A673 (cell line): ENCODE results near the gene HS6ST3. TPM values are rescaled to one million over a fixed set of nuclear protein-coding genes. Genes with fewer than 3 reads are reported as not detected.

Experiments used
- BruUV-seq: library from RNA; stranded (reverse); fragments of 400-500 nt; replicated peaks from 2 replicates; lab custom pipeline; 2021; lab: Mats Ljungman, UMichigan
- CTCF ChIA-PET: fragments of 300-600 bp; sonication (Branson Sonifier 250); formaldehyde crosslinking; loops from one replicate; lab custom pipeline; 2022; ENCODE audit warnings: antibody characterized with exemption; lab: Charles Lee
- POLR2A ChIA-PET: fragments of 300-600 bp; sonication (Branson Sonifier 250); formaldehyde crosslinking; loops from one replicate; lab custom pipeline; 2022; ENCODE audit warnings: antibody characterized with exemption; ENCODE audit not compliant: low non-redundant PET; lab: Charles Lee
- DNase-seq: peaks from one replicate; pipeline ENCODE4 v3.0.0-alpha.2; 2015; ENCODE audit warnings: low spot score
- H3K27ac ChIP-seq: fragments of 200-600 bp; sonication (generic); 2 replicates; pipeline ENCODE4 v1.5.1; 2016; ENCODE audit warnings: mixed run types, low read depth, mild to moderate bottlenecking, mixed read lengths, antibody characterized with exemption, low read length; ENCODE audit not compliant: poor library complexity, severe bottlenecking
- H3K27me3 ChIP-seq: fragments of 200-600 bp; sonication (generic); replicated peaks from 2 replicates; pipeline ENCODE4 v1.6.1; 2017; ENCODE audit warnings: mixed run types, low read depth, mild to moderate bottlenecking, mixed read lengths, antibody characterized with exemption, low read length; ENCODE audit not compliant: insufficient read depth, poor library complexity
- H3K36me3 ChIP-seq: fragments of 200-600 bp; sonication (generic); 2 replicates; pipeline ENCODE4 v1.6.1; 2016; ENCODE audit warnings: mixed run types, mild to moderate bottlenecking, mixed read lengths, antibody characterized with exemption, low read length; ENCODE audit not compliant: insufficient read depth, poor library complexity, severe bottlenecking
- H3K4me1 ChIP-seq: fragments of 200-600 bp; sonication (generic); 2 replicates; pipeline ENCODE4 v1.6.1; 2017; ENCODE audit warnings: mixed run types, mild to moderate bottlenecking, mixed read lengths, antibody characterized with exemption, low read length; ENCODE audit not compliant: insufficient read depth, poor library complexity, severe bottlenecking
- H3K4me3 ChIP-seq: fragments of 200-600 bp; sonication (generic); 2 replicates; pipeline ENCODE4 v1.5.1; 2016; ENCODE audit warnings: low read depth, mixed run types, mild to moderate bottlenecking, mixed read lengths, low read length; ENCODE audit not compliant: poor library complexity, severe bottlenecking
- H3K9me3 ChIP-seq: fragments of 200-600 bp; sonication (generic); 2 replicates; pipeline ENCODE4 v1.6.1; 2016; ENCODE audit warnings: mixed run types, low read depth, mild to moderate bottlenecking, mixed read lengths, antibody characterized with exemption, low read length; ENCODE audit not compliant: poor library complexity, severe bottlenecking
- CTCF ChIP-seq: fragments of 300-800, 200-600 bp; sonication (generic); conservative IDR thresholded peaks from 2 replicates; pipeline ENCODE4 v1.5.1; 2017; ENCODE audit warnings: low read depth, mild to moderate bottlenecking, antibody characterized with exemption, low read length, moderate library complexity, mixed read lengths
- EZH2 ChIP-seq: fragments of 200-600 bp; sonication (generic); IDR thresholded peaks from 2 replicates; pipeline ENCODE4 v1.6.1; 2017; ENCODE audit warnings: borderline replicate concordance, low read depth, mild to moderate bottlenecking, mixed read lengths, antibody characterized with exemption, low read length; ENCODE audit not compliant: poor library complexity, severe bottlenecking
- intact Hi-C: fragments of 100-400 bp; cut with micrococcal nuclease; formaldehyde crosslinking; loops from one replicate; pipeline ENCODE4 v1.10.0; 2022; ENCODE audit not compliant: unreplicated experiment
- total RNA-seq: library from RNA; stranded (reverse); gene quantifications from 2 replicates; pipeline ENCODE4 v1.2.3, GENCODE V29; 2021

The HS6ST3 gene
- total RNA-seq, 1 experiment from 2014 or later = not detected

GRCh38 chr13:96450326-96451020, 360.6 kb downstream of the HS6ST3 start:
- no peak for TF ChIP-seq CTCF
- no peak for TF ChIP-seq EZH2
- no peak overlapping the region for H3K27ac ChIP-seq
- no peaks in the 10 kb centered on the region for H3K9me3 ChIP-seq
- no peaks in the 10 kb centered on the region for H3K36me3 ChIP-seq
- no peaks in the 10 kb centered on the region for H3K27me3 ChIP-seq
- CTCF ChIA-PET = no interaction called here
- H3K4me1 ChIP-seq = no peaks in the 10 kb centered on the region
- no TSS peak for BruUV-seq
- intact Hi-C loops = no loop called here
- POLR2A ChIA-PET = no interaction called here
- no peak overlapping the region for H3K4me3 ChIP-seq
- DNase-seq = no peak

GRCh38 chr13:96454466-96454865, 364.6 kb downstream of the HS6ST3 start:
- CTCF ChIA-PET = no interaction called here
- no peak for TF ChIP-seq CTCF
- no peak for TF ChIP-seq EZH2

GRCh38 chr13:96460609-96461008, 370.7 kb downstream of the HS6ST3 start:
- CTCF ChIA-PET = no interaction called here

More at GRCh38 chr13:96454466-96454865, 364.6 kb downstream of the HS6ST3 start:
- no peaks in the 10 kb centered on the region for H3K27me3 ChIP-seq
- intact Hi-C loops = no loop called here
- H3K27ac ChIP-seq = no peak overlapping the region
- no peak overlapping the region for H3K4me3 ChIP-seq
- no peaks in the 10 kb centered on the region for H3K9me3 ChIP-seq
- H3K36me3 ChIP-seq = no peaks in the 10 kb centered on the region
- POLR2A ChIA-PET = no interaction called here
- H3K4me1 ChIP-seq = no peaks in the 10 kb centered on the region
- no TSS peak for BruUV-seq
- DNase-seq = no peak

More at GRCh38 chr13:96460609-96461008, 370.7 kb downstream of the HS6ST3 start:
- Histone ChIP-seq H3K9me3 (no peaks in the 10 kb centered on the region), H3K27ac (no peak overlapping the region), H3K4me3 (no peak overlapping the region), H3K27me3 (no peaks in the 10 kb centered on the region), H3K36me3 (no peaks in the 10 kb centered on the region), H3K4me1 (no peaks in the 10 kb centered on the region)
- intact Hi-C loops = no loop called here
- POLR2A ChIA-PET = no interaction called here
- TF ChIP-seq CTCF (no peak), EZH2 (no peak)
- BruUV-seq = no TSS peak
- no peak for DNase-seq
